GM19351 (cell line): ENCODE results near the gene SDK2.

Experiments used
- ATAC-seq: cut with Tn5 transposase; IDR thresholded peaks from one replicate; pipeline ENCODE4 v1.9.1; 2021; ENCODE audit warnings: mild to moderate bottlenecking, moderate library complexity; ENCODE audit not compliant: unreplicated experiment

SDK2 gene

GRCh38 chr17:73356561-73357170 lies 287.6 kb downstream of the SDK2 start:
- ATAC-seq, result no peak

GRCh38 chr17:73354423-73355284 lies 289.6 kb downstream of the SDK2 start:
- no peak for ATAC-seq

GRCh38 chr17:73352261-73352660 lies 292.0 kb downstream of the SDK2 start:
- ATAC-seq, result no peak

- ATAC-seq, result no peak
Observed at GRCh38 chr17:73351764-73352163, 292.5 kb downstream of the SDK2 start.

- no peak for ATAC-seq
Observed at GRCh38 chr17:73350864-73351263, 293.4 kb downstream of the SDK2 start.

- ATAC-seq, result no peak
Observed at GRCh38 chr17:73349647-73350046, 294.6 kb downstream of the SDK2 start.

- no peak for ATAC-seq
Observed at GRCh38 chr17:73349138-73349537, 295.1 kb downstream of the SDK2 start.

- no peak for ATAC-seq
Observed at GRCh38 chr17:73348829-73349095, 295.5 kb downstream of the SDK2 start.

- no peak for ATAC-seq
Observed at GRCh38 chr17:73348018-73348828, 296.0 kb downstream of the SDK2 start.

- ATAC-seq, result no peak
Observed at GRCh38 chr17:73347351-73347750, 296.9 kb downstream of the SDK2 start.

- no peak for ATAC-seq
Observed at GRCh38 chr17:73346501-73347162, 297.6 kb downstream of the SDK2 start.

GRCh38 chr17:73343739-73344454 lies 300.3 kb downstream of the SDK2 start:
- ATAC-seq, result no peak

GRCh38 chr17:73343168-73343634 lies 301.0 kb downstream of the SDK2 start:
- ATAC-seq, result no peak

- ATAC-seq, result no peak
Observed at GRCh38 chr17:73342541-73343167, 301.6 kb downstream of the SDK2 start.

GRCh38 chr17:73342050-73342522 lies 302.2 kb downstream of the SDK2 start:
- no peak for ATAC-seq

GRCh38 chr17:73341350-73342049 lies 302.7 kb downstream of the SDK2 start:
- no peak for ATAC-seq

- ATAC-seq, result no peak
Observed at GRCh38 chr17:73340093-73340596, 304.1 kb downstream of the SDK2 start.

- ATAC-seq, result no peak
Observed at GRCh38 chr17:73338566-73339197, 305.6 kb downstream of the SDK2 start.
